AG04449 (cell line): ENCODE data around the gene MAGEB4.
"Not testable (repeated sequence)": the region's sequence is repeated elsewhere in the genome, so short reads cannot be mapped to it uniquely, and the experiment has no call there.

Experiments
- CTCF ChIA-PET: fragments of 350-600 bp; formaldehyde crosslinking; extraction: SDS; loops from one replicate; lab custom pipeline; 2021; ENCODE audit warnings: antibody characterized with exemption; lab: Yijun Ruan, JAX
- POLR2A ChIA-PET: fragments of 400-600, 350-600 bp; formaldehyde crosslinking; extraction: SDS; loops from one replicate; lab custom pipeline; 2020; ENCODE audit warnings: antibody characterized with exemption, inconsistent platforms; lab: Yijun Ruan, JAX
- DNase-seq: peaks from one replicate; pipeline ENCODE4 v3.0.0-alpha.2; 2010; ENCODE audit warnings: low read depth, low spot score
- H3K4me3 ChIP-seq: 2 replicates; pipeline ENCODE4 v1.5.1; 2011; ENCODE audit warnings: low read depth, mild to moderate bottlenecking, control low read depth, low read length
- CTCF ChIP-seq: IDR thresholded peaks from one replicate; pipeline ENCODE4 v1.5.1; 2011; ENCODE audit warnings: mild to moderate bottlenecking, moderate library complexity, low read length, control low read depth, inconsistent platforms; ENCODE audit not compliant: insufficient read depth; ENCODE audit errors: missing control alignments

The MAGEB4 gene

GRCh38 chrX:30241724-30242415 is at the start of gene MAGEB4:
MAGEB4 (plus strand) TSS chrX:30242000; CDS start chrX:30242136, 136 bp downstream.
- CTCF ChIA-PET: no interaction called here
- POLR2A ChIA-PET: no interaction called here
- no peak within 1 kb of the TSS for H3K4me3 ChIP-seq
- DNase-seq: no peak
- TF ChIP-seq CTCF: no peak

GRCh38 chrX:30193910-30194309 is 47.9 kb upstream of the MAGEB4 start:
- CTCF ChIA-PET, H3K4me3 ChIP-seq, POLR2A ChIA-PET, DNase-seq: not testable (repeated sequence)

DNA sequence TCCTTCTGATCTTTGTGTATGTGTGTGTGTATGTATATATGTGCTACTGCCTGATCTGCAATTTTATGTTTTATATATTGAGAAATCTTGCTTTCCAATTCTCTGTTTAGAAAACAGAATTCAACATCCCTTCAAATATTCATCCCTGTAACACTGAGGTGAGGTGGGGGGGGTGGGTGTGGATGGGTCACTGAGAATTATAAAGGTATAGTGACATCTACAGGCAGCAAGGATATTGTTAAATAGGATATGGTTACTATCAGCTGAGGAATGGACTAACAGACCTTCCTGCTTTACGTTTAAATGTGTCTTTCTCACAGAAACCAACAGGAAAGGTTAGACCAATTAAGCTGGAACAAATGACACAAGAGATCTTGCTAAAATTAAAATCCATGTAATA is 45.5 kb upstream of the MAGEB4 start:
- no peak for TF ChIP-seq CTCF
- ChIA-PET CTCF (interaction anchor here (0.6 kb wide), 1 partner anchor 165 kb away, joined by 3 read pairs; no protein-coding TSS in a partner anchor), POLR2A (no interaction called here)
- H3K4me3 ChIP-seq: no peak overlapping the region
- DNase-seq: no peak

DNA sequence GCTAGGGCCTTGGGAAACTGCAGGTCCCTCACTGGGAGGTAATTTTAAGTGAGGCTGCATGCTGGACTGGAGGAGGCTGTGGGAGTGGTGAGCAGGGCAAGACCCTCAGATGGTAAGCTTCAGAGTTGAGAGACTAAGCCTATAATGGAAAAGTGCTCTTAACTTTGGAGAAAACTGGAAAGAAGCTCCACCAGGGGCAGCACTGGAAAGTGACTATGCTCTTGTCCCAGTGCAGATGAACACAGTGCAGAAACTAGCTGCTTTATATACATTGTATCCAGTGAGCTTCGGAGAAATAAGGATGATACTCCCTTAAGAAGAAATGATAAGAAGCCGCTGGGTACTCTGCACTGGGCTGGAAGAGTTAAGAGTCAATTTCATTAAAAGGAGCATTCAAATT is 29.6 kb upstream of the MAGEB4 start:
- TF ChIP-seq CTCF: no peak
- DNase-seq: no peak
- H3K4me3 ChIP-seq: no peak overlapping the region
- POLR2A ChIA-PET: no interaction called here
- CTCF ChIA-PET: no interaction called here

DNA sequence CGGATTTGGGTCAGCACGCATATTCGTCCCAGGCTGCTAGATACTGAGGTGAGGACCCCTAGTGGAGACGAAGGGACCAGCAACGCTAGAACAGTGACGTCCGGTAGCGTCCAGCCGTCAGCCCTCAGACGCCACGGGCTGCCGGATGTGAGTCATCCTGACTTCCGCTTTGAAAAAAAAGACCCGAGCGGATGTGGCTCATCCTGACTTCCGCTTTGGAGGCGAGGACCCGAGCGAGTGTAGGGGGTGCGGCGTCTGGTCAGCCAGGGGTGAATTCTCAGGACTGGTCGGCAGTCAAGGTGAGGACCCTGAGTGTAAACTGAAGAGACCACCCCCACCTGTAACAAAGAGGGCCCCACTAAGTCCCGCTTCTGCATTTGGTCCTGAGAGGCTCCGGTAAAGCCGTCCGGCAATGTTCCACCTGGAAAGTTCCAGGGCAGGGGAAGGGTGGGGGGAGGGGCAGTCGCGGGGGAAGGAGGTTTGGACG is 26.4 kb upstream of the MAGEB4 start, which contains the start of gene MAGEB2:
TSS of gene MAGEB2 (plus strand) at position 207 of the 487 bp plus-strand sequence. CDS start 3,018 bp downstream, outside the sequence.
- TF ChIP-seq CTCF: no peak
- no peak within 1 kb of the TSS for H3K4me3 ChIP-seq
- CTCF ChIA-PET: no interaction called here
- POLR2A ChIA-PET: no interaction called here
- no peak for DNase-seq

- ChIA-PET CTCF (no interaction called here), POLR2A (no interaction called here)
- no peak for TF ChIP-seq CTCF
- no peak overlapping the region for H3K4me3 ChIP-seq
- no peak for DNase-seq
These were observed 24.3 kb upstream of the MAGEB4 start for GRCh38 chrX:30217465-30217864.

GRCh38 chrX:30219372-30219771 is 22.4 kb upstream of the MAGEB4 start:
- POLR2A ChIA-PET: no interaction called here
- CTCF ChIA-PET: no interaction called here
- no peak for DNase-seq
- TF ChIP-seq CTCF: no peak
- H3K4me3 ChIP-seq: no peak overlapping the region
